Fibroblast of the aortic adventitia (primary cell): ENCODE results near the gene NCAM1. TPM values are rescaled to one million over a fixed set of nuclear protein-coding genes. Genes with fewer than 3 reads are reported as not detected.

Experiments
- DNase-seq: peaks from one replicate; pipeline ENCODE4 v3.0.0-alpha.2; 2010; ENCODE audit warnings: low read depth
- H3K4me3 ChIP-seq: 2 replicates; pipeline ENCODE4 v1.5.1; 2011; ENCODE audit warnings: low read depth, mild to moderate bottlenecking, control low read depth, low read length, moderate library complexity
- CTCF ChIP-seq: IDR thresholded peaks from 2 replicates; pipeline ENCODE4 v1.5.1; 2011; ENCODE audit warnings: mild to moderate bottlenecking, low read length, control low read depth, inconsistent platforms; ENCODE audit not compliant: insufficient read depth
- total RNA-seq: library from RNA; depleted of rRNA; stranded (reverse); fragments of >200 nt; gene quantifications from 2 replicates; pipeline ENCODE4 v1.2.3, GENCODE V29; 2012; ENCODE audit warnings: low replicate concordance

Gene NCAM1
- total RNA-seq, 1 donor = 3.0 TPM

- TF ChIP-seq CTCF = no peak
- no peak for DNase-seq
These were observed 168.2 kb downstream of the NCAM1 start for GRCh38 chr11:113129261-113129992.

GRCh38 chr11:113131036-113131775 lies 170.0 kb downstream of the NCAM1 start:
- no peak for DNase-seq
- no peak for TF ChIP-seq CTCF
- no peak overlapping the region for H3K4me3 ChIP-seq

More at GRCh38 chr11:113129261-113129992, 168.2 kb downstream of the NCAM1 start:
- H3K4me3 ChIP-seq = no peak overlapping the region

GRCh38 chr11:113133071-113133470 lies 171.9 kb downstream of the NCAM1 start:
- H3K4me3 ChIP-seq = no peak overlapping the region
- TF ChIP-seq CTCF = no peak
- DNase-seq = no peak

GRCh38 chr11:113134626-113135025 lies 173.4 kb downstream of the NCAM1 start:
- H3K4me3 ChIP-seq = no peak overlapping the region
- TF ChIP-seq CTCF = no peak
- no peak for DNase-seq

- no peak overlapping the region for H3K4me3 ChIP-seq
- no peak for DNase-seq
- no peak for TF ChIP-seq CTCF
These were observed 176.7 kb downstream of the NCAM1 start for GRCh38 chr11:113137713-113138529.

- DNase-seq = peak; percentile 2
- TF ChIP-seq CTCF = no peak
- H3K4me3 ChIP-seq = no peak overlapping the region
These were observed 177.5 kb downstream of the NCAM1 start for GRCh38 chr11:113138731-113139130.
